NCI-H526 treated with DMSO at 0.1 percent for 48 hours (cell line): ENCODE data around the gene SIPA1L3.
A peak's percentile ranks its signal among the peaks of the same experiment; 100 is the strongest.

Experiments
- DNase-seq: peaks from one replicate; lab custom pipeline; 2025; lab: John Stamatoyannopoulos, UW

The SIPA1L3 gene

DNA sequence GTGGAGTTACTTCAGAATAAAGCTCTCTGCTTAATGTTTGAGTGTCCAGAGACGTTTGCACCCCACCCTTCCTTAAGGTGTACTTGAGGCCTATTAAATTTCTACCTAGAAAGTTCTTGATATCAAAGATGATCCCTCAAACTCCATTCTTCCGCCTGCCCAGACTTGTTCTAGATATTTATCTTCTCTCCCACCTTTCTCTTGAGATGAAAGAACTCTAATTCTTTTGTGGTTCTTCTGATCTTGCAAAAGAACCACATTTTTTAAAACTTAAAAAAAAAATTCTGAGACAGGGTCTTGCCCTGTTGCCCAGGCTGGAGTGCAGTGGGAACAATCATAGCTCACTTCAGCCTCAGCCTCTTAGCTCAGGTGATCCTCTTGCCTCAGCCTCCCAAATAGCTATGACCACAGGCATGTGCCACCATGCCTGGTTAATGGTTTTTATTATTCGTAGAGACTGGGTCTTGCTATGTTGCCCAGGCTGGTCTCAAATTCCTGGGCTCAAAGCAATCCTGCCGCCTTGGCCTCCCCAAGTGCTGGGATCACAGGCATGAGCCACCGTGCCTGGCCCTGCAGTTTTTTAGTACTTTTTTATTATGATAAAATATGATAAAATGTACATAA is 94.3 kb downstream of the SIPA1L3 start:
- DNase-seq = no peak

DNA sequence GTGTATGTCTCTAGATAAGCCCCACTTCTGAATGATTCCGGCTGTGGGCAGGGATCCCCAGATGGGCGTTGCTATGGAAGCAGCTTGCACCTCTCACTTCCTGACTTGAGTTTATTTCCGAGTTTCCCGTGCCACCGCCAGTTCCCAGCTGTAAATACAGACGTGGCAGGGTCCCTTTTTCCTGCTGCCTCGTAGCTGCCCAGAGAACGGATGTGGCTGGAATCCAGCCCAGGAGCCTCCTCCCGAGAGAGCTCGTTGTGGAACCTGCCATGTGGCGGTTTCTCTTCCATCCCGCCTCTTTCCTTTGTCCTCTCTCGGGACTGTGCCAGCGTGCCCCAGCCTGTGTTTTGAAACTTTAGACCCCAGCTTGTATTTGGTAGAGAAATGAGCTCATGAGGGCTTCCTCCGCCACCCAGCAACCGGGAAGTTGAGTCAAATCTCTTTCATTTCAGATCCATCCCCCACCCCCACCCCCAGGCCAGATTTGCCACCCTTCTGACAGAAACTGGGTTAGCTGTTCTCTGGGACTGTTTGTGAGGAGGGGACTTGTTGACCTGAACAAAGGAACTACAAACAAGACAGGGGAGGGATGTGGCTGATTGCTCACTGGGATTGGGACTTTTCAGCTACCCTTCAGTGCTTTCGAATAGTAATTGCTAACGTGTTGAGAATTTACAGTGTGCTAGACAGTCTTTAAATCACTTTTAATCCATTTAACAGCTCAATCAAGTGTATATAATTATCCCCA is 96.6 kb downstream of the SIPA1L3 start:
- DNase-seq = peak; percentile 48

DNA sequence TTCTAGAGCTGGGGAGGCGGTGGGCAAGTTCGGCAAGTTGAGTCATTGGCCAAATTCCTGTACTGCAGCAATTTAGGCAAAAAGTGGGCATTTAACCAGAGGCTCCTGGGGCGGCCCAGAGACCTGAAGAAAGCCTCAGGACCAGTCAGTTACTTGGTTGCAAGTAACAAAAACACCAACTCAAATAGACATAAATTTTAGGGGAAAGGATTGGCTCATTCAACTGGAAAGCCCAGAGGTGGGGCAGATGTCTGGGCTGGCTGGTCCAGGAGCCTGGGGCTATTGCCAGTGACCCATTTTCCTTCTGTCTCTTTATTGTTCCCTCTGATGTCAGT is 97.1 kb downstream of the SIPA1L3 start:
- DNase-seq = no peak

DNA sequence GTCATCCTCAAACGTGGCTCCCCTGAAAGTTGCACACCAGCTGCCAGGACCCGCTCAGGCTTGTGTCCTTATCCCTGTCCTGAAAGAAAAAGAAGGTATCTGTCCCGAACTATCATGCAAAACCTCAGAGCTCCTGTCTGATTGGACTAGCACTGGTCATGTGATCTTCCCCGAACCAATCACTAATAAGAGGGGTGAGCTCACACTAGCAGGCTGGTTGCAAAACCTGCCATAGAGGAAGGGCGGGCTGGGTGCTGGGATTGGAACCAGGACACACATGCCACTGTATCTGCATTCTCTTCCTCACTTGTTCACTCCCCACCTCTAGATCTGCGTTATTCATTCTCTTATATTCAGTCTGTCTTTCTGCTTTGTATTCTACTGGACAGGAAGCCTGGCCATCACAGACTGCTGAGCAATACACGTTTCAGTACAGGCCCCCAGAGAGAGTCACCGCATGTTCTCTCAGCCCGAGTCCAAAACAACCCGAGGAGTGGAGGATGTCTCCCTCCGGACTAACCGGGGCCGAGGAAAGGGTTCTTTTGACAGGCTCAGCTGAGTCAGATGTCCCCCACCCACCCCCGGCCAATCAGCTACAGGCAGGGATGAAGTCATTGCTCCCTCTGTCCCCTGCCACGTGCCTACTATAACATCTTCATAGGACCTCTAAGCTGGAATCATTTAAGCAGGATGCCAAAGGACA is 97.7 kb downstream of the SIPA1L3 start:
- peak; percentile 71 for DNase-seq

DNA sequence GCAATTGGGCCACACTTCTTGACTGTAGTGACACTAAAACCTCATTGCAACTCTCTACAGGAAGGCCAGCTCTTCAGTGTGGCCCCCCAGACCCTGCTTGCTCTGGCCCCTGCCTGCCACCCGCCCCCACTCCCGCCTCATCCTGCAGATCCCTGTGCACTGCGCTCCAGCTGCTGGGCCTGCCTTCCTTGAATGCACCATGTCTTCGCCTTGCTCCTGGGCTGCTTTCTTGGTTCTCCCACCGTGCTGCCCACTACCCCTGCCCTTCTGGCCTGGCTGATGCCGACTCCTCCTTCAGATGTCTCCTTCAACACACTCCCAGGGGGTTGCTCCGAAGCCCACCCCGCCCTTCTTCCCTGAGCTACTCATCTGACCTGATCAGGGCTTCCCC is 98.2 kb downstream of the SIPA1L3 start:
- no peak for DNase-seq

DNA sequence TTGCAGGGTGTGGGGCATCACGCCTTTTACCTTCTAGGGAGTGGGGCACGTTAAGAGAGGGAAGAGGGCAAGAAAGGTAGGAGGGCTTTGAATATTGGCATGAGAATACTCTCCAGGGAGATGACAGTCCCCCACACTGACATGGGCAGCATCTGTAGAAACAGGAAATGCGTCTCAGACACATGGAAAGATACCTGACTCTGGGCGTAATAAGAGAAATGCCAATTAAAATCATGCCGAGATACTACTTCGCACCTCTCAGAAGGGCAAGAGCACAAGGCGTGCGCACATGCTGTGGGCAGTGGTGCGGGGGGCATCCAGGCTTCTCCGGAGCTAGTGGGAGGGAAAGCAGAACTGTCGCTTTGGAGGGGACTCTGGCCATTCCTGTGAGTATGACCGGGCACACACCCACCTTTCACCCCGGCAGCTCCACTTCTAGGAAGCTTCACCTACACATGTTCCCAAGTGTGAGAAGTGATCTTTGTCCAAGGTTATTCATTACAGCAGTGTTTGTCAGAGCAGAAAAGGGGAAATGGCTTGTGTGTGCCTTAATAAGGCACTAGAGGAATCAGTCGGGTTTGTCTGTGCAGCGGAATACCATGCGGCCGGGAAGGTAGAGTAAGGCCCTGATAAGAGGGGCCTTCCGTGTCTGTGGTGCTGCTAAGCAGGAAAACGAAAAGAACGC is 99.5 kb downstream of the SIPA1L3 start:
- no peak for DNase-seq

DNA sequence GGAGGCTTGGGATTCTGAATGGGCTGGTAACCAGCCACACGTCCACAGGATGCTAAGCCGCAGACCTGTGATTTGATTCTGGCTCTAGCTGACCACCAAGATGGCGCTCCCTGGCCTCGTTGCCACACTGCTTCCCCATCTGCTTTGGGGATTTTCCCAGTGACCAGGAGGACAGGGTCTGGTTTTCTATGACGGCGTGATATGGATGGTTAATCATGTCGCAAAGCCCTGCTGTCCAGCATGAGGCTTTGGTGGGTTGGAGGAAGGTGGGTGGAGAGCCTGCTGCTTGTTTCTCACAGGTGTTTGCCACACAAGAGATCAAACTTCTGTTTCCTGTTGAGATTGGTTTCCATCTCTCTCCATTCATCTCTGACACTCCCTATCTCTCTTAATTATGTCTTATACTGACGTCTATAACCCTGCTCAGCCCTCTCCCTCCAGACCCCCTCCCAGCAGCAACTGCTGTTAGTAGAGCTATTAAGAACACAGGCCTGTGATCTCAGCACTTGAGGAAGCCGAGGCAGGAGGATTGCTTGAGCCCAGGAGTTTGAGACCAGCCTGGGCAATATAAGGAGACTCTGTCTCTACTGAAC is 102.7 kb downstream of the SIPA1L3 start:
- no peak for DNase-seq

DNA sequence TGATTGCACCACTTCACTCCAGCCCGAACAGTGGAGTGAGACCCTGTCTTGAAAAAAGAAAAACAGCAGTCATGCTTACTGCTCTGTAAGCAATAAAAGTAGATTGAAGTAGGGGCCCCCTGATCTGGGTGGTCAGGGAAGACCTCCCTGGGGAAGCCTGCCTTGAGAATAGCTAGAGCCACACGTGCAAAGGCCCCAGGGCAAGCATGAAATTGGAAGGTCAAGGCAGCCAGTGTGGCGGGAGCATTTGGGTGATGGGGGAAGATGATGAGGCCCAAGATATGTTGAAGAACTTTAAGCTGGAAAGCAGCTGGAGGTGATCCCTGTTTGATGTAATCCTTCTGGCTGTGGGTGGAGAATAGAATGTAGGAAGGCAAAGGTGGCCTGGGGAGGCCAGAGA is 104.4 kb downstream of the SIPA1L3 start:
- DNase-seq = no peak

DNA sequence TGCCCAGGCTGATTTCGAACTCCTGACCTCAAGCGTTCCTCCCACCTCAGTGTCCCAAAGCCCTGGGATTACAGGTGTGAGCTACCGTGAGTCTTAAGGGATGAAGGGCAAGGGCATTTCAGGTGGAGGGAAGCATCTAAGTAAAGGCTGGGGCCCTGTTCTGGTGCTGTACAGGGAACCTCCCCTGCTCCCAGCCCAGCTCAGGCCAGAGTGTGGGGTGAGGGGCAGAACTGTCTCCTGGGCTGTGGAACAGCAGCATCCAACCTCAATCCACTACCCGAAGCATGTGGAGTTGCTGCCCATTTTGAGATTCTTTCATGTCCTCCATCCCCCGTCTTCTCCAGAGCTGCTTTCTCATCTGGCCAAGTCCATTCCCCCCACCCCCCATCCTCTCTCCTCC is 105.3 kb downstream of the SIPA1L3 start:
- no peak for DNase-seq

DNA sequence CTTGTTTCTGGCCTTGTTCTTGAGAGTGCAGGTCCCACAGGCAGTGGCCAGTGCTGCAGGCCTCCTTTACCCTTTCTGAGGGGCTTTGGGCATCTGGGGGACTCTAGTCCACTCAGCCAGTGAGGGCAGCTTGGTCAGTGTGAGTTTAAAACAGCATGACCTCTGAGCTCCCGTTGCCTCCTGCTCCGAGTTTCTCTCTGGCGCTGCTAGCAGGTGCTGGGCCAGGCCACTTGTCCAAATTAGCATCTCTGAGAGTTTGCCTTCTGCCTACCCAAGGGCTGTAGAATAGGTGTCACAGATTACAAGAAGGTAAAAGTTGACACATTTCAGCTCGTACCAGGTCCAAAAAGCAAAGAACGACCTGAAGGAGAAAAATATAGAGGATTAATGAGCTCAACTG is 105.9 kb downstream of the SIPA1L3 start:
- no peak for DNase-seq

DNA sequence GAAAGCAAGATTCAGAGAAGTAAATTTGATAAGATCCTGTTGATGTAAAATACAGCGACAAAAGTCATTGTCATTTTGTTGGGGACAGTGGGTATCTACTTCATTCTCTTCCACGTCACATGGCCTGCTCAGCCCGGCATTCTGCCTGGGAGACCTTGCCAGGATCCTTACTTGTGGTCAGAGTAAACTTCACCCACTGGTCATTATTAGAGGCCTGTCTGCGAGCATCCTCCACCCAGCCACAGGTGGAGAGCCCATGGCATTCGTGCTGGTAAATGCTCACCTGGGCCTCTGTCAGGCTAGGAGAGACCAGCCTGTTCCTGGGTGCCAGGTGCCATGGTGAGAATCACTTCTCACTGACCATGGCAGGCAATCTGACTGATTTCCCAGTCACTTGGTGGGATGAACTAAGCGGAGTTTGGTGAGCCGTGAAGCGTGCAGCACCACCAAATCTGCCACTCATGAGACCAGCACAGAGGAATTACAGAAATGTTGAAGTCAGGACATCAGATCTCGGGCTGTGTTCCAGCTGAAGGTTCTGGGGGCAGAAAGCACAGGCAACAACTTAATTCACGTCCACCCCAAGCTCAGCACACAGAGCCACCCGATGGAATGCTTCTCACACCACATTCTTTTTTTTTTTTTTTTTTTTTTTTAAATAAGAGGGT is 107.0 kb downstream of the SIPA1L3 start:
- no peak for DNase-seq

DNA sequence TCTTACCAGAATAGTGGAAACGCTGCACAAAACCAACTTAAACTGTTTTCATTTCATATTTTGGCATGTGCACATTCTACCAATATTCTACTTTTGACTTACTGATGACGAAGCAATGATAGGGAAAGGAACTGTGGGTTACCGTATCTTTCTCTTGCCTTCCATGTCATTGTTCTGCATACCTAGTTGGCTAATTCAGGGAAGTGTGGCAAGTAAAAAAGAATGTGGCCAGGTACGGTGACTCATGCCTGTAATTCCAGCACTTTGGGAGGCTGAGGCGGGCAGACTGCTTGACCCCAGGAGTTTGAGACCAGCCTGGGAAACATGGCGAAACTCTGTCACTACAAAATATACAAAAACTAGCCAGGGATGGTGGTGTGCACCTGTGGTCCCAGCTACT is 108.2 kb downstream of the SIPA1L3 start:
- no peak for DNase-seq

DNA sequence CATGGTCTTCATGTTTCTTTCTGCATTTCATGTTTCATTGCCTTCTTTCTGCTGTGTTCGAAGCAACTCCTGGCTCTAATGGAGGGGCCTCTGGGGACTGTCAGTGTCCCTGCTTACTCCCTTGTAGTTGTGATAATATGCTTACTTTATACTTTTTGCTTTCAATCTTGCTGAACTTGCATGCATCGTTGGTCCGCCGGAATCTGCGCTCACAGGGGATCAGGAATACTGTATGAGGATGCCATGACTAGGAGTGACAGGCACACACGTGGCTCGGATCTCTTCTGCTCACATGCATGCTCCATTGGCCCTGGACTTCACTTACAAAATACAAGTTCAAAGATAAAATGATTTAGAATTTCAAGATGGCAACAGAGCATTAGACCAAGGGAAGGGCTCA is 108.8 kb downstream of the SIPA1L3 start:
- DNase-seq = no peak

DNA sequence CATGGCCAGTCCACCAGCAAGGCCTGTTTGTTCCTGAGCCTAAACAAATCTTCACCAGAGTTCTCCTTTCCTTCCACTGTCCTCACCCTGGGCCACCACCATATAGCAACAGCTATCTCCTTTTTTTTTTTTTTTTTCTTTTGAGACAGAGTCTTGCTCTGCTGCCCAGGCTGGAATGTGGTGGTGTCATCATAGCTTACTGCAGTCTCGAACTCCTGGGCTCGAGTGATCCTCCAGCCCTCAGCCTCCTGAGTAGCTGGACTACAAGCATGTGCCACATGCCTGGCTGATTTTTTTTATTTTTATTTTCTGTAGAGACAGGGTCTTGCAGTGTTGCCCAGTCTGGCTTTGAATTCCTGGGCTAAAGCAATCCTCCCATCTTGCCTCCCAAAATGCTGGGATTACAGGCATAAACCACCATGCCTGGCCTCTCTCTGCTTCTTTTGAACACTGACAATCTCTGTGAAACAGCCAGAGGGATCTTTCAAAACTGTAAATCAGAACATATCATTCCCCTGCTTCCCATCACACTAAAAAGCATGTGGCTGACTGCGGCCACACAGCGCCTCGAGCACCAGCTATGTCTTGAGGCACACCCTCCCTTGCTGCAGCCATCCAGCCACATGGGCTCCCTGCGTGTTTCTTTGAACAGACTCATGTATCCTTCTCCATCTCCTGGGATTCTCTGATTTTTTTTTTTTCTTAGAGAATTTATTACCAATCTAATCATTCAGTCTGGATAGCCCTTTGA is 110.6 kb downstream of the SIPA1L3 start:
- DNase-seq = no peak

DNA sequence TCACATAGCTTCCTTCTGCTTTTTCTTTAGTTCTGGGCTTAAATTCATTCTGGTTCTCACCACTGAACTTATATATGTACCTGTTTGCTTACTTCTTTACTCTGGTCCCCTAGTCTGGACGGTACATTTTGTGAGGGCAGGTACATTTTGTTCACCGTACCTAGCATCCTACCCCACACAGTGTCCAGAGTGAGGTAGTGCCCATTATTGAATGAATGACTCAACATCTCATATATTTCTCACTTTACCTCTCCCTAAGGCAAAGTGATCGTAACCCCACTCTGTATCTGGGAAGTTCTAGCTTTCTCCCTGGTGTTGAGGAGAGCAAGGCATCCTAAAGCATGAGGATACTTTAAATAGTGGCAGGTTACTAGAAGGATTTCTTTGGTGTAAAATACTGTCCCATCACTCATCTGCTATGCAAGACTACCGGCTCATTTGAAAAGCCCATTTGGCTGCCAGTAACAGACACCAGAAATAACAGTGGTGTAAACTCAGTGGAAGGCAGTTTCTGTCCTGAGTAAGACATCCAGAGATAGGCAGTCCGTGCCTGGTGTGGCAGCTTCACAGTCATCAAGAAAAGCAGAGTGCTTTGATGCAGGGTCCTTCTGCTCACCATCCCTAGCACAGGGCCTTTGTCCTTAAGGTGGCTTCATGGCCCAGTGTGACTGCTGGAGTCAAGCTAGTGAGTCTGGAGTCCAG is 111.8 kb downstream of the SIPA1L3 start:
- DNase-seq = no peak

DNA sequence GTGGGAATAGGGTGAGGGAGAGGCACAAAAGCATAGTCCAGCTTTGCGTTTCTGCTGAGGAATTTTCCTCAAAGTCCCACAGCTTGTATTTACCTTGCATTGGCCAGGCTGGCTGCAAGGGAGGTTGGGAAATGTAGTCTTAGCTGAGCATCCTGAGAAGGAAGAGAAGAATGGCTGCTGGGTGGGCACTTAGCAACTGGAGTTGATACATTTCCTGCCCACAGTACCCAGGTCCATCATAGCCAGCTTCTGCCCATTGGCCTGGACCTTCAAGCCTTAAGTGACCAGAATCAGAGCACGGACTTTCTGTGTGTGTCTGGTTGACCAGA is 112.4 kb downstream of the SIPA1L3 start:
- DNase-seq = no peak

DNA sequence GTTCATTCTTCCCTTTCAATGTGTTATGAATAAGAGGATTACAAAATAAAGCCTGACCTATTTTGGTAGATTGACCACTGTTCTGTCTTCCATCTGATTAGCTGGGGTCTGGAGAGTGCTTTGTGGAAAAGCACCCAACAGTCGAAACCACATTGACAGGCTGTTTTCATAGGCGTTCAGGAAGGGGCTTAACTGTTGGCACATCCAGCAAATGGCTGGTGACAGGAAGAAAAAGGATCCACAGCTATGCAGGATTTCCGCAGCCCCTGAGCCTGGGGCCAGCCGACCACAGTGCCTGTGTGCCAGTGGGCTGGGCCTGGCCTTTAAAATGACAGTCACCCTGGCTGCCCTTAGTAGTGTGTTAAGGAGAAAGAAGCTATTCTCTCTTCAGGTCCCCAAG is 113.3 kb downstream of the SIPA1L3 start:
- no peak for DNase-seq

DNA sequence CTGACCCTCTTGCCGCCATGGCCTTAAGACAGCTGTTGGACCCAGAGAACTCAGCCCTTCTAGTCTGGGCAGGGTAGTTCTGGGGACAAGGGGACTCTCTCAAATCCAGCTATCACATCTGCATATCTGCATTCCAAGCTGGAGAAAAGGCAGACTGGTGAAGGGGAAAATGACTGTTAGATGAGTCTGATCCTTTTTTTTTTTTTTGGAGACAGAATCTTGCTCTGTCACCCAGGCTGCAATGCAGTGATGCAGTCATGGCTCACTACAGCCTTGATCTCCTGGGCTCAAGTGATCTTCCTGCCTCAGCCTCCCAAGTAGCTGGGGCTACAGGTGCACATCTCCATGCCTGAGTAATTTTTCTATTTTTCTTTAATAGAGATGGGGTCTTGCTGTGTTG is 114.3 kb downstream of the SIPA1L3 start:
- no peak for DNase-seq

DNA sequence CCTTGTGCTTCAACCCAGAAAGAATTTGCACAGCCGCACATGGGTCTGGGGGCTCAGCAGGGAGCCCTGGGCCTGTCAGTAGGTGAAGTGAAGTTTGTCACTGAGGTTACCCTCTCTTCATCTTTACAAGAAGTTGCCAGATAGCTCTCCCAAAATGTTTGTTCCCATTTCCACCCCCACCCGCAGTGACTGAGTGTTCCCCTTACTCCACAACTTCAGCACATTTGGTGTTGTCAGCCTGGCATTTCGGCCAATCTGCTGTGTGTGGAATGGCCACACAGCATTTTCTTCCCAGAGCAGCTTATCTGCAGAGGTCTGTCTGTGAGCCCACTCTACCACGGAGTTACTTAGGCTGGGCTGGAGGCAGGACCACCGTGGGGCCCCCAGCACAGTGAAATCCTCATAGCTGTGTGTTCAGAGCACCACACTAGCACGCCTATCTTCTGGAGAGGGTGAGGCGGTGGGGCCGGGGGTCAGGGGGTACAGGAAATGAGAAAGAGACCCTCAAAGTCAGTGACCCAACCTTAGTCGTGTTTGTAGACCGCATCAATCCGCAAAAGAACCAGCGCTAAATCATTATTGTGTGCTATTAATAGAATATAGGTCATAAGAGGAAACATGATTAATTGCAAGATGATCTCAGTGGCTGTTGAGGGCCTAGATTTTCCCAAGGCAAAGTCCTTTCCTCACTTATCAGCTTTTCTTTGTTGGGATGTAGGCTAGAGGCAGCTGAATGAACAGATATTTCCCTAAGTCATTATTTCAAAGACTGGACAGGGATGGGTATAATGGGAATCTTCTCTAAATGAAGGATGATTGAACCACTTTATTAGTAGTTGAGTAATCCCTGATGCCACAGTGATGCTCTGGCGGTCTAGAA is 116.0 kb downstream of the SIPA1L3 start:
- DNase-seq = no peak
